Measurements from ENCODE around the gene CFAP68. TPM values are rescaled to one million over a fixed set of nuclear protein-coding genes. Genes with fewer than 3 reads are reported as not detected.

Gene CFAP68
- total RNA-seq, 1 experiment from 2014 or later, result 23.4 TPM

DNA sequence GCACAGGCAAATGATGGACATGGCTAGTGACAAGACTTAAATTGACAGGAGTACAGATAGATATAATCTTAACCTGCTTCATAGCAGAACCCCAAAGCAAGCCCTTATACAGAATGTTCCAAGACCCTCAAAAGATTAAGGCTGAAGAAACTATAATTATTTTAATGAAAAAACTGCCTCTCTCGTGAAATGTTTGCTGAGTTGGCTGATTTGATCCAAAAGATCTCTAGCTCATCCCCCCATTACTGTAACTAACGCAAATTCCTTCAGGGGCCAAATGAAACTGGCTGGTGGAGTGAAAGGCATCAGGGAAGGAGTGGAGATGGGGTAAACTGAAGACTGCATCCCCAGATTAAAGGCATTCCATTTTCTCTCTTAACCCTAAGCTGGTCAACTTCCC, 27.2 kb upstream of the CFAP68 start:
- Histone ChIP-seq H2BK15ac (ENCODE audit: low read depth, low read length) (no peak overlapping the region), H3K4me2 (ENCODE audit: insufficient read depth, insufficient read length, low read length) (no peak overlapping the region), H3K4ac (ENCODE audit: low read depth, low read length) (no peak overlapping the region), H2BK120ac (ENCODE audit: low read depth, low read length, poor library complexity, severe bottlenecking) (no peak overlapping the region), H2AK5ac (ENCODE audit: insufficient read length, low read length) (no peak overlapping the region), H2BK5ac (ENCODE audit: insufficient read length, low read length) (no peak overlapping the region), H3K79me2 (ENCODE audit: insufficient read depth, low read length) (no peaks in the 10 kb centered on the region), H4K5ac (ENCODE audit: insufficient read length, low read depth, low read length) (no peak overlapping the region), H4K20me1 (ENCODE audit: control insufficient read depth, insufficient read depth, insufficient read length) (no peaks in the 10 kb centered on the region), H3K9ac (ENCODE audit: extremely low read depth, insufficient read length, low read length) (no peak overlapping the region), H3K79me1 (ENCODE audit: insufficient read depth, low read depth, low read length, poor library complexity, severe bottlenecking) (no peaks in the 10 kb centered on the region), H3K23me2 (ENCODE audit: insufficient read length, low read depth, low read length, poor library complexity, severe bottlenecking) (no peaks in the 10 kb centered on the region), H3K18ac (ENCODE audit: insufficient read length, low read depth, low read length) (no peak overlapping the region), H3K27ac (ENCODE audit: insufficient read length, low read depth, low read length) (no peak overlapping the region), H3K4me1 (ENCODE audit: insufficient read depth, low read length) (no peaks in the 10 kb centered on the region), H3K23ac (ENCODE audit: insufficient read length, low read depth, low read length) (no peak overlapping the region), H2BK12ac (ENCODE audit: insufficient read length, low read depth, low read length) (no peak overlapping the region), H4K91ac (ENCODE audit: insufficient read length, low read depth, low read length) (no peak overlapping the region), H3K9me3 (ENCODE audit: control insufficient read depth, low read depth, low read length) (no peaks in the 10 kb centered on the region), H2BK20ac (ENCODE audit: low read depth, low read length, poor library complexity, severe bottlenecking) (no peak overlapping the region), H3K14ac (ENCODE audit: insufficient read depth, low read length) (no peak overlapping the region), H4K8ac (replicated peaks; ENCODE audit: insufficient read length, low read depth, low read length) (no peak overlapping the region), H3K27me3 (ENCODE audit: insufficient read depth, low read length) (no peaks in the 10 kb centered on the region), H2AFZ (ENCODE audit: low read length) (no peak overlapping the region), H3T11ph (ENCODE audit: low read length) (no peak overlapping the region), H3K56ac (ENCODE audit: insufficient read length, low read depth, low read length) (no peak overlapping the region)
- WGBS (ENCODE audit: extremely low coverage, insufficient read length, low lambda C conversion rate), result no CpG with 5 or more reads among the region's 2 CpGs
- Mint-ChIP-seq H3K27ac (peak overlapping the region in 1 of 3 experiments; percentile 20; a peak in 1 of 7 replicates), H3K4me3 (no peak overlapping the region), H3K27me3 (ENCODE audit: low read depth) (no peaks in the 10 kb centered on the region), H3K9me3 (no peaks in the 10 kb centered on the region), H3K36me3 (ENCODE audit: insufficient read depth in 1 of 3, low read depth in 3 of 3) (peaks cover 2 to 21% (median 9%) of the 10 kb centered on the region in 3 experiments; a peak in 5 of 7 replicates), H3K4me1 (peaks cover under 1 to 3% of the 10 kb centered on the region in 2 experiments)
- no peak for DNase-seq
- TF ChIP-seq, protein P1, sequence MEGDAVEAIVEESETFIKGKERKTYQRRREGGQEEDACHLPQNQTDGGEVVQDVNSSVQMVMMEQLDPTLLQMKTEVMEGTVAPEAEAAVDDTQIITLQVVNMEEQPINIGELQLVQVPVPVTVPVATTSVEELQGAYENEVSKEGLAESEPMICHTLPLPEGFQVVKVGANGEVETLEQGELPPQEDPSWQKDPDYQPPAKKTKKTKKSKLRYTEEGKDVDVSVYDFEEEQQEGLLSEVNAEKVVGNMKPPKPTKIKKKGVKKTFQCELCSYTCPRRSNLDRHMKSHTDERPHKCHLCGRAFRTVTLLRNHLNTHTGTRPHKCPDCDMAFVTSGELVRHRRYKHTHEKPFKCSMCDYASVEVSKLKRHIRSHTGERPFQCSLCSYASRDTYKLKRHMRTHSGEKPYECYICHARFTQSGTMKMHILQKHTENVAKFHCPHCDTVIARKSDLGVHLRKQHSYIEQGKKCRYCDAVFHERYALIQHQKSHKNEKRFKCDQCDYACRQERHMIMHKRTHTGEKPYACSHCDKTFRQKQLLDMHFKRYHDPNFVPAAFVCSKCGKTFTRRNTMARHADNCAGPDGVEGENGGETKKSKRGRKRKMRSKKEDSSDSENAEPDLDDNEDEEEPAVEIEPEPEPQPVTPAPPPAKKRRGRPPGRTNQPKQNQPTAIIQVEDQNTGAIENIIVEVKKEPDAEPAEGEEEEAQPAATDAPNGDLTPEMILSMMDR (conservative IDR thresholded peaks at IDR 0.05), result no peak

All from H9 (cell line).